HepG2 (cell line): ENCODE data around the gene C22orf31. TPM values are rescaled to one million over a fixed set of nuclear protein-coding genes. Genes with fewer than 3 reads are reported as not detected.

Experiments used
- CC2D1A ChIP-seq: sonication (generic); formaldehyde crosslinking; IDR thresholded peaks from 2 replicates; pipeline ENCODE4 v1.8.1; 2023; ENCODE audit warnings: mild to moderate bottlenecking, missing genetic modification reagents
- NFKB2 ChIP-seq: sonication (generic); formaldehyde crosslinking; IDR thresholded peaks from 2 replicates; pipeline ENCODE4 v1.4.0; 2020; ENCODE audit warnings: missing genetic modification reagents, borderline replicate concordance
- NONO ChIP-seq, 2 experiments: fragments of 450-650 bp in 1 of 2; sonication (generic) in 1 of 2; formaldehyde crosslinking in 1 of 2; IDR thresholded peaks in 1 of 2; conservative IDR thresholded peaks in 1 of 2; 2 replicates each; pipeline versions ENCODE4 v1.6.1 to v1.8.0; 2017 to 2022; ENCODE audit warnings: mild to moderate bottlenecking in 1 of 2, missing genetic modification reagents in 1 of 2, moderate library complexity in 1 of 2
- NR2C2 ChIP-seq: sonication (generic); formaldehyde crosslinking; IDR thresholded peaks from 2 replicates; pipeline ENCODE4 v1.4.0; 2020; ENCODE audit warnings: missing genetic modification reagents, mild to moderate bottlenecking, moderate library complexity, borderline replicate concordance
- SALL2 ChIP-seq: sonication (generic); formaldehyde crosslinking; IDR thresholded peaks from 2 replicates; pipeline ENCODE4 v1.8.1; 2023; ENCODE audit warnings: mild to moderate bottlenecking, missing genetic modification reagents, inconsistent platforms
- ZC3H4 ChIP-seq: sonication (generic); formaldehyde crosslinking; IDR thresholded peaks from 2 replicates; pipeline ENCODE4 v1.4.0; 2020; ENCODE audit warnings: missing genetic modification reagents, borderline replicate concordance
- ZNF230 ChIP-seq: sonication (generic); formaldehyde crosslinking; IDR thresholded peaks from 2 replicates; pipeline ENCODE4 v1.4.0; 2020; ENCODE audit warnings: mild to moderate bottlenecking, missing genetic modification reagents
- ZNF558 ChIP-seq: sonication (generic); formaldehyde crosslinking; IDR thresholded peaks from 2 replicates; pipeline ENCODE4 v1.9.0; 2022; ENCODE audit warnings: mild to moderate bottlenecking, missing genetic modification reagents, borderline replicate concordance
- ZNF562 ChIP-seq: sonication (generic); formaldehyde crosslinking; IDR thresholded peaks from 2 replicates; pipeline ENCODE4 v1.8.0; 2022; ENCODE audit warnings: missing genetic modification reagents, borderline replicate concordance
- ZNF605 ChIP-seq: sonication (generic); formaldehyde crosslinking; IDR thresholded peaks from 2 replicates; pipeline ENCODE4 v1.8.0; 2022; ENCODE audit warnings: mild to moderate bottlenecking, missing genetic modification reagents
- ZNF747 ChIP-seq: sonication (generic); formaldehyde crosslinking; IDR thresholded peaks from 2 replicates; pipeline ENCODE4 v1.8.1; 2023; ENCODE audit warnings: missing genetic modification reagents, mild to moderate bottlenecking, borderline replicate concordance
- ZNF782 ChIP-seq: sonication (generic); formaldehyde crosslinking; IDR thresholded peaks from 2 replicates; pipeline ENCODE4 v1.4.0; 2020; ENCODE audit warnings: missing genetic modification reagents, mild to moderate bottlenecking, borderline replicate concordance
- ZNF841 ChIP-seq: sonication (generic); formaldehyde crosslinking; IDR thresholded peaks from 2 replicates; pipeline ENCODE4 v1.8.1; 2023; ENCODE audit warnings: missing genetic modification reagents, borderline replicate concordance
- ZNF891 ChIP-seq: sonication (generic); formaldehyde crosslinking; IDR thresholded peaks from 2 replicates; pipeline ENCODE4 v1.5.0; 2020; ENCODE audit warnings: mild to moderate bottlenecking, missing genetic modification reagents
- polyA plus RNA-seq, 8 experiments: library from polyadenylated mRNA; depleted of rRNA in 3 of 8; stranded (reverse) in 7 of 8; unstranded in 1 of 8; fragments of >200 nt; fragmentation: Illumina TruSeq in 4 of 8; extraction: Trizol in 4 of 8; gene quantifications; 2 replicates each; pipeline versions ENCODE4 v1.2.1 to v1.2.3, GENCODE V29; 2011 to 2016; ENCODE audit warnings: low read depth in 4 of 8, missing spikeins in 1 of 8, mixed read lengths in 1 of 8; ENCODE audit not compliant: insufficient read depth in 1 of 8
- total RNA-seq, 5 experiments: library from RNA; depleted of rRNA; stranded (reverse); fragments of >200 nt; fragmentation: Illumina TruSeq; extraction: Trizol; gene quantifications; 2 replicates each; pipeline ENCODE4 v1.2.3, GENCODE V29; 2016; ENCODE audit warnings: low read depth in 1 of 5
- TF ChIP-seq, protein P1 (sequence below): sonication (generic); formaldehyde crosslinking; IDR thresholded peaks from 2 replicates; pipeline ENCODE4 v1.5.1; 2020; ENCODE audit warnings: missing genetic modification reagents, mild to moderate bottlenecking, borderline replicate concordance
- TF ChIP-seq, protein P2 (sequence below): IDR thresholded peaks from 2 replicates; pipeline ENCODE4 v1.6.1; 2016
- TF ChIP-seq, protein P3 (sequence below): sonication (generic); formaldehyde crosslinking; IDR thresholded peaks from 2 replicates; pipeline ENCODE4 v1.5.0; 2020; ENCODE audit warnings: missing genetic modification reagents, mild to moderate bottlenecking, borderline replicate concordance
- TF ChIP-seq, protein P4 (sequence below): sonication (generic); formaldehyde crosslinking; IDR thresholded peaks from 2 replicates; pipeline ENCODE4 v1.4.0; 2020; ENCODE audit warnings: mild to moderate bottlenecking, missing genetic modification reagents, borderline replicate concordance
- TF ChIP-seq, protein P5 (sequence below): IDR thresholded peaks from 2 replicates; pipeline ENCODE4 v1.6.1; 2016; ENCODE audit warnings: low read depth, control low read depth

The C22orf31 gene
- total and polyA plus RNA-seq, 2 of the 13 experiments (the other 11 are each of a cell fraction or from before 2014, with no cell fraction given), result not detected

DNA sequence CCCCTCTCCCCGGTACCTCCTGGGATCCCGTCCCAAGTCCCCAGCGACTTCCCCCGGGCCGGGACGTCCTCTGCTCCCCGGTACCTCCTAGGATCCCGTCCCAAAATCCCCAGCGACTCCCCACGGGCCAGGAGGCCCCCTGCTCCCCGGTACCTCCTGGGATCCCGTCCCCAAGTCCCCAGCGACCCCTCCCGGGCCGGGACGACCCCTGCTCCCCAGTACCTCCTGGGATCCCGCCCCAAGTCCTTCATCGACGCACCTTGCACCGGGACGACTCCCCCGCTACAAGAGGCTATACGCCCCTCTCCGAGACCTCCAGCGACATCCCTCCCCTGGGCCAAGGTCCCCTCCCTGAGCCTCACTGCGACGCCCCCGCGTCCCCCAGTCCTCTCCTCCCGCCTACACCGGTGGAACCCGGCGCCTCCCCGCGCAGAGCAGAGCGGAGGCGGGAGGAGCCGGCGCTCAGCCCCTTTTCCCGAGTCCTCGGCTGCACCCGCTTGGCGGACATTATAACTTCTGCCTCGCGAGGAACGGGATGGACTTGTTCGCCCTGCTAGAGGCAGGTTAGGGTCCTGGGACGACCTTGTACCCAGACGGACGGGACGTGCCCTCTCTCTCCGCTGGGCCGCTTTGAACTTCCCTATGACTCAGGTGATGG is 12.1 kb upstream of the C22orf31 start (continued):
- TF ChIP-seq ZNF782, result 0 out of 2 replicates have a peak, but pooled peaks have one; percentile 17
- 0 out of 2 replicates have a peak, but pooled peaks have one; percentile 24 for TF ChIP-seq SALL2
- no peak for TF ChIP-seq NFKB2 (CRISPR knock-in tag)
- TF ChIP-seq NR2C2 (CRISPR knock-in tag), result no peak
- TF ChIP-seq ZC3H4 (CRISPR knock-in tag), result no peak
- TF ChIP-seq, protein P1, sequence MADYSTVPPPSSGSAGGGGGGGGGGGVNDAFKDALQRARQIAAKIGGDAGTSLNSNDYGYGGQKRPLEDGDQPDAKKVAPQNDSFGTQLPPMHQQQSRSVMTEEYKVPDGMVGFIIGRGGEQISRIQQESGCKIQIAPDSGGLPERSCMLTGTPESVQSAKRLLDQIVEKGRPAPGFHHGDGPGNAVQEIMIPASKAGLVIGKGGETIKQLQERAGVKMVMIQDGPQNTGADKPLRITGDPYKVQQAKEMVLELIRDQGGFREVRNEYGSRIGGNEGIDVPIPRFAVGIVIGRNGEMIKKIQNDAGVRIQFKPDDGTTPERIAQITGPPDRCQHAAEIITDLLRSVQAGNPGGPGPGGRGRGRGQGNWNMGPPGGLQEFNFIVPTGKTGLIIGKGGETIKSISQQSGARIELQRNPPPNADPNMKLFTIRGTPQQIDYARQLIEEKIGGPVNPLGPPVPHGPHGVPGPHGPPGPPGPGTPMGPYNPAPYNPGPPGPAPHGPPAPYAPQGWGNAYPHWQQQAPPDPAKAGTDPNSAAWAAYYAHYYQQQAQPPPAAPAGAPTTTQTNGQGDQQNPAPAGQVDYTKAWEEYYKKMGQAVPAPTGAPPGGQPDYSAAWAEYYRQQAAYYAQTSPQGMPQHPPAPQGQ (CRISPR knock-in tag), result no peak
- TF ChIP-seq, protein P2, sequence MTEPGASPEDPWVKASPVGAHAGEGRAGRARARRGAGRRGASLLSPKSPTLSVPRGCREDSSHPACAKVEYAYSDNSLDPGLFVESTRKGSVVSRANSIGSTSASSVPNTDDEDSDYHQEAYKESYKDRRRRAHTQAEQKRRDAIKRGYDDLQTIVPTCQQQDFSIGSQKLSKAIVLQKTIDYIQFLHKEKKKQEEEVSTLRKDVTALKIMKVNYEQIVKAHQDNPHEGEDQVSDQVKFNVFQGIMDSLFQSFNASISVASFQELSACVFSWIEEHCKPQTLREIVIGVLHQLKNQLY (CRISPR knock-in tag), result no peak
- 0 out of 2 replicates have a peak, but pooled peaks have one; percentile 35 for TF ChIP-seq ZNF891
- no peak for TF ChIP-seq ZNF841 (CRISPR knock-in tag)
- TF ChIP-seq ZNF747 (CRISPR knock-in tag), result 0 out of 2 replicates have a peak, but pooled peaks have one; percentile 32
- TF ChIP-seq ZNF230, result no peak
- no peak for TF ChIP-seq ZNF562 (CRISPR knock-in tag)
- TF ChIP-seq, protein P3, sequence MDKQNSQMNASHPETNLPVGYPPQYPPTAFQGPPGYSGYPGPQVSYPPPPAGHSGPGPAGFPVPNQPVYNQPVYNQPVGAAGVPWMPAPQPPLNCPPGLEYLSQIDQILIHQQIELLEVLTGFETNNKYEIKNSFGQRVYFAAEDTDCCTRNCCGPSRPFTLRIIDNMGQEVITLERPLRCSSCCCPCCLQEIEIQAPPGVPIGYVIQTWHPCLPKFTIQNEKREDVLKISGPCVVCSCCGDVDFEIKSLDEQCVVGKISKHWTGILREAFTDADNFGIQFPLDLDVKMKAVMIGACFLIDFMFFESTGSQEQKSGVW, result no peak
- TF ChIP-seq, protein P4, sequence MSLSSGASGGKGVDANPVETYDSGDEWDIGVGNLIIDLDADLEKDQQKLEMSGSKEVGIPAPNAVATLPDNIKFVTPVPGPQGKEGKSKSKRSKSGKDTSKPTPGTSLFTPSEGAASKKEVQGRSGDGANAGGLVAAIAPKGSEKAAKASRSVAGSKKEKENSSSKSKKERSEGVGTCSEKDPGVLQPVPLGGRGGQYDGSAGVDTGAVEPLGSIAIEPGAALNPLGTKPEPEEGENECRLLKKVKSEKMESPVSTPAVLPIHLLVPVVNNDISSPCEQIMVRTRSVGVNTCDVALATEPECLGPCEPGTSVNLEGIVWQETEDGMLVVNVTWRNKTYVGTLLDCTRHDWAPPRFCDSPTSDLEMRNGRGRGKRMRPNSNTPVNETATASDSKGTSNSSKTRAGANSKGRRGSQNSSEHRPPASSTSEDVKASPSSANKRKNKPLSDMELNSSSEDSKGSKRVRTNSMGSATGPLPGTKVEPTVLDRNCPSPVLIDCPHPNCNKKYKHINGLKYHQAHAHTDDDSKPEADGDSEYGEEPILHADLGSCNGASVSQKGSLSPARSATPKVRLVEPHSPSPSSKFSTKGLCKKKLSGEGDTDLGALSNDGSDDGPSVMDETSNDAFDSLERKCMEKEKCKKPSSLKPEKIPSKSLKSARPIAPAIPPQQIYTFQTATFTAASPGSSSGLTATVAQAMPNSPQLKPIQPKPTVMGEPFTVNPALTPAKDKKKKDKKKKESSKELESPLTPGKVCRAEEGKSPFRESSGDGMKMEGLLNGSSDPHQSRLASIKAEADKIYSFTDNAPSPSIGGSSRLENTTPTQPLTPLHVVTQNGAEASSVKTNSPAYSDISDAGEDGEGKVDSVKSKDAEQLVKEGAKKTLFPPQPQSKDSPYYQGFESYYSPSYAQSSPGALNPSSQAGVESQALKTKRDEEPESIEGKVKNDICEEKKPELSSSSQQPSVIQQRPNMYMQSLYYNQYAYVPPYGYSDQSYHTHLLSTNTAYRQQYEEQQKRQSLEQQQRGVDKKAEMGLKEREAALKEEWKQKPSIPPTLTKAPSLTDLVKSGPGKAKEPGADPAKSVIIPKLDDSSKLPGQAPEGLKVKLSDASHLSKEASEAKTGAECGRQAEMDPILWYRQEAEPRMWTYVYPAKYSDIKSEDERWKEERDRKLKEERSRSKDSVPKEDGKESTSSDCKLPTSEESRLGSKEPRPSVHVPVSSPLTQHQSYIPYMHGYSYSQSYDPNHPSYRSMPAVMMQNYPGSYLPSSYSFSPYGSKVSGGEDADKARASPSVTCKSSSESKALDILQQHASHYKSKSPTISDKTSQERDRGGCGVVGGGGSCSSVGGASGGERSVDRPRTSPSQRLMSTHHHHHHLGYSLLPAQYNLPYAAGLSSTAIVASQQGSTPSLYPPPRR (CRISPR knock-in tag), result no peak
- no peak for TF ChIP-seq NONO (IDR thresholded peaks at IDR 0.05)
- TF ChIP-seq NONO (CRISPR knock-in tag; conservative IDR thresholded peaks at IDR 0.05), result peak; percentile 23; the same call in 1 of the 2 replicates
- TF ChIP-seq ZNF558 (CRISPR knock-in tag), result peak; percentile 51; the same call in 1 of the 2 replicates
- TF ChIP-seq, protein P5, sequence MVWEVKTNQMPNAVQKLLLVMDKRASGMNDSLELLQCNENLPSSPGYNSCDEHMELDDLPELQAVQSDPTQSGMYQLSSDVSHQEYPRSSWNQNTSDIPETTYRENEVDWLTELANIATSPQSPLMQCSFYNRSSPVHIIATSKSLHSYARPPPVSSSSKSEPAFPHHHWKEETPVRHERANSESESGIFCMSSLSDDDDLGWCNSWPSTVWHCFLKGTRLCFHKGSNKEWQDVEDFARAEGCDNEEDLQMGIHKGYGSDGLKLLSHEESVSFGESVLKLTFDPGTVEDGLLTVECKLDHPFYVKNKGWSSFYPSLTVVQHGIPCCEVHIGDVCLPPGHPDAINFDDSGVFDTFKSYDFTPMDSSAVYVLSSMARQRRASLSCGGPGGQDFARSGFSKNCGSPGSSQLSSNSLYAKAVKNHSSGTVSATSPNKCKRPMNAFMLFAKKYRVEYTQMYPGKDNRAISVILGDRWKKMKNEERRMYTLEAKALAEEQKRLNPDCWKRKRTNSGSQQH (CRISPR knock-in tag), result no peak
- TF ChIP-seq ZNF605, result peak; percentile 64
- TF ChIP-seq CC2D1A (CRISPR knock-in tag), result no peak
